Keratinocyte (primary cell): Measurements from ENCODE around the gene DBET. TPM values are rescaled to one million over a fixed set of nuclear protein-coding genes. Genes with fewer than 3 reads are reported as not detected.
"Not testable (repeated sequence)": the region's sequence is repeated elsewhere in the genome, so short reads cannot be mapped to it uniquely, and the experiment has no call there.

ENCODE experiments used
- DNase-seq: peaks from one replicate; pipeline ENCODE4 v3.0.0-alpha.2; 2011; ENCODE audit warnings: low read depth, missing footprints, low spot score
- FAIRE-seq: peaks from 2 replicates; lab custom pipeline; 2011; peaks lifted over from hg19 to GRCh38; lab: Jason Lieb, UNC
- H2AFZ ChIP-seq: 2 replicates; pipeline ENCODE4 v1.6.0; 2012; ENCODE audit warnings: low read length, control low read depth, inconsistent platforms; ENCODE audit not compliant: control insufficient read depth
- H3K27ac ChIP-seq: 2 replicates; pipeline ENCODE4 v1.5.1; 2011; ENCODE audit warnings: low read length; ENCODE audit not compliant: control insufficient read depth, insufficient read depth
- H3K27me3 ChIP-seq: 3 replicates; pipeline ENCODE4 v1.6.0; 2011; ENCODE audit warnings: low read length; ENCODE audit not compliant: control insufficient read depth, insufficient read depth; ENCODE audit errors: extremely low read depth
- H3K36me3 ChIP-seq, 2 experiments: 2 replicates in 1 of 2; 3 replicates in 1 of 2; pipeline ENCODE4 v1.5.1; 2011; ENCODE audit warnings: low read length in 2 of 2, mild to moderate bottlenecking in 1 of 2; ENCODE audit not compliant: control insufficient read depth in 2 of 2, insufficient read depth in 2 of 2; ENCODE audit errors: extremely low read depth in 1 of 2
- H3K4me1 ChIP-seq: 3 replicates; pipeline ENCODE4 v1.5.1; 2011; ENCODE audit warnings: low read length; ENCODE audit not compliant: control insufficient read depth, insufficient read depth; ENCODE audit errors: extremely low read depth
- H3K4me2 ChIP-seq: 3 replicates; pipeline ENCODE4 v1.6.0; 2011; ENCODE audit warnings: low read depth, low read length; ENCODE audit not compliant: control insufficient read depth, insufficient read depth; ENCODE audit errors: extremely low read depth
- H3K4me3 ChIP-seq, 3 experiments: fragments of 200-600 bp in 1 of 3; sonication (generic) in 1 of 3; 2 replicates in 2 of 3; 3 replicates in 1 of 3; pipeline ENCODE4 v1.5.1; 2011 to 2016; ENCODE audit warnings: low read length in 3 of 3, mild to moderate bottlenecking in 3 of 3, control low read depth in 2 of 3, inconsistent platforms in 1 of 3, low read depth in 1 of 3, mixed read lengths in 1 of 3, mixed run types in 1 of 3, moderate library complexity in 1 of 3; ENCODE audit not compliant: control insufficient read depth in 2 of 3, insufficient read depth in 2 of 3; ENCODE audit errors: extremely low read depth in 1 of 3
- H3K79me2 ChIP-seq: 2 replicates; pipeline ENCODE4 v1.6.0; 2012; ENCODE audit warnings: low read length; ENCODE audit not compliant: control insufficient read depth, insufficient read depth
- H3K9ac ChIP-seq: 3 replicates; pipeline ENCODE4 v1.6.0; 2011; ENCODE audit warnings: low read length; ENCODE audit not compliant: control insufficient read depth, insufficient read depth; ENCODE audit errors: extremely low read depth
- H3K9me1 ChIP-seq: 3 replicates; pipeline ENCODE4 v1.6.0; 2011; ENCODE audit warnings: low read length; ENCODE audit not compliant: control insufficient read depth, insufficient read depth; ENCODE audit errors: extremely low read depth
- H3K9me3 ChIP-seq: 2 replicates; pipeline ENCODE4 v1.5.1; 2012; ENCODE audit warnings: low read depth, low read length; ENCODE audit not compliant: control insufficient read depth
- H4K20me1 ChIP-seq: 3 replicates; pipeline ENCODE4 v1.6.0; 2011; ENCODE audit warnings: low read length; ENCODE audit not compliant: control insufficient read depth, insufficient read depth; ENCODE audit errors: extremely low read depth
- EZH2 ChIP-seq: IDR thresholded peaks from one replicate; pipeline ENCODE4 v1.6.1; 2012; ENCODE audit warnings: inconsistent platforms, mild to moderate bottlenecking, low read length, moderate library complexity
- dilution Hi-C: fragments of 300-500 bp; cut with MboI; formaldehyde crosslinking; loops from one replicate; pipeline ENCODE4 v1.7.0; 2020; ENCODE audit warnings: low sequenced_read_pairs; ENCODE audit not compliant: extremely low pct_ligation_motif_present
- polyA plus RNA-seq, 5 experiments: library from polyadenylated mRNA; depleted of rRNA in 3 of 5; stranded (reverse) in 3 of 5; stranded (forward) in 1 of 5; unstranded in 1 of 5; fragments of >200 nt; gene quantifications; 1 replicate in 1 of 5; 2 replicates in 3 of 5; 3 replicates in 1 of 5; pipeline versions ENCODE4 v1.2.1 to v1.2.3, GENCODE V29; 2011 to 2012; ENCODE audit warnings: missing spikeins in 2 of 5, low read depth in 1 of 5, low replicate concordance in 1 of 5
- TF ChIP-seq, protein P1 (sequence below), 3 experiments: IDR thresholded peaks in 1 of 3; conservative IDR thresholded peaks in 1 of 3; optimal IDR thresholded peaks in 1 of 3; 2 replicates in 2 of 3; 3 replicates in 1 of 3; pipeline versions ENCODE3 to v1.5.1; 2011; ENCODE audit warnings: low read length in 3 of 3, mild to moderate bottlenecking in 3 of 3, moderate library complexity in 2 of 3, control low read depth in 1 of 3, inconsistent platforms in 1 of 3; ENCODE audit not compliant: insufficient read depth in 2 of 3; ENCODE audit errors: extremely low read depth in 1 of 3

Gene DBET
- polyA plus RNA-seq, 1 donor (not counting 4 experiments of a cell fraction or from before 2014, with no cell fraction given): not detected

GRCh38 chr4:190019023-190019858, 45.1 kb upstream of the DBET start:
- H3K27ac ChIP-seq: no peak overlapping the region
- DNase-seq: no peak
- no peaks in the 10 kb centered on the region for H3K9me1 ChIP-seq
- H3K36me3 ChIP-seq: no peaks in the 10 kb centered on the region
- H4K20me1 ChIP-seq: no peaks in the 10 kb centered on the region
- dilution Hi-C loops: no loop called here
- TF ChIP-seq, protein P1, sequence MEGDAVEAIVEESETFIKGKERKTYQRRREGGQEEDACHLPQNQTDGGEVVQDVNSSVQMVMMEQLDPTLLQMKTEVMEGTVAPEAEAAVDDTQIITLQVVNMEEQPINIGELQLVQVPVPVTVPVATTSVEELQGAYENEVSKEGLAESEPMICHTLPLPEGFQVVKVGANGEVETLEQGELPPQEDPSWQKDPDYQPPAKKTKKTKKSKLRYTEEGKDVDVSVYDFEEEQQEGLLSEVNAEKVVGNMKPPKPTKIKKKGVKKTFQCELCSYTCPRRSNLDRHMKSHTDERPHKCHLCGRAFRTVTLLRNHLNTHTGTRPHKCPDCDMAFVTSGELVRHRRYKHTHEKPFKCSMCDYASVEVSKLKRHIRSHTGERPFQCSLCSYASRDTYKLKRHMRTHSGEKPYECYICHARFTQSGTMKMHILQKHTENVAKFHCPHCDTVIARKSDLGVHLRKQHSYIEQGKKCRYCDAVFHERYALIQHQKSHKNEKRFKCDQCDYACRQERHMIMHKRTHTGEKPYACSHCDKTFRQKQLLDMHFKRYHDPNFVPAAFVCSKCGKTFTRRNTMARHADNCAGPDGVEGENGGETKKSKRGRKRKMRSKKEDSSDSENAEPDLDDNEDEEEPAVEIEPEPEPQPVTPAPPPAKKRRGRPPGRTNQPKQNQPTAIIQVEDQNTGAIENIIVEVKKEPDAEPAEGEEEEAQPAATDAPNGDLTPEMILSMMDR (optimal IDR thresholded peaks at IDR 0.05 in 1 of 3, IDR thresholded peaks at IDR 0.05 in 1 of 3, conservative IDR thresholded peaks at IDR 0.05 in 1 of 3; ENCODE audit: extremely low read depth in 1 of 3, insufficient read depth in 2 of 3, low read length in 3 of 3): no peak
- TF ChIP-seq EZH2: no peak
- H3K4me2 ChIP-seq: no peak overlapping the region
- H3K79me2 ChIP-seq: no peaks in the 10 kb centered on the region
- peak; percentile 67 for FAIRE-seq
- peaks cover 4% of the 10 kb centered on the region for H3K9me3 ChIP-seq
- no peak overlapping the region for H2AFZ ChIP-seq
- H3K4me3 ChIP-seq: no peak overlapping the region
- H3K4me1 ChIP-seq: no peaks in the 10 kb centered on the region
- no peak overlapping the region for H3K9ac ChIP-seq
- H3K27me3 ChIP-seq: peaks cover 70% of the 10 kb centered on the region

GRCh38 chr4:190019859-190020463, 44.3 kb upstream of the DBET start:
- FAIRE-seq: peak; percentile 41
- H3K4me1 ChIP-seq, H3K4me3 ChIP-seq, H4K20me1 ChIP-seq, H3K27ac ChIP-seq, H3K4me2 ChIP-seq, H3K9ac ChIP-seq, DNase-seq, H2AFZ ChIP-seq, H3K36me3 ChIP-seq, H3K9me3 ChIP-seq, dilution Hi-C loops, H3K9me1 ChIP-seq, H3K79me2 ChIP-seq: not testable (repeated sequence)
- peaks cover 65% of the 10 kb centered on the region for H3K27me3 ChIP-seq
